H9 (cell line): ENCODE data around the gene UNC13C. TPM values are rescaled to one million over a fixed set of nuclear protein-coding genes. Genes with fewer than 3 reads are reported as not detected.

Experiments used
- DNase-seq: peaks from one replicate; pipeline ENCODE4 v3.0.0-alpha.2; 2017
- H2AFZ ChIP-seq: one replicate; pipeline ENCODE4 v1.6.1; 2013; ENCODE audit warnings: mild to moderate bottlenecking, low read length, control low read depth, moderate library complexity
- H2AK5ac ChIP-seq: 2 replicates; pipeline ENCODE4 v1.6.1; 2013; ENCODE audit warnings: low read length, control low read depth, mixed read lengths; ENCODE audit not compliant: insufficient read length
- H2BK120ac ChIP-seq: one replicate; pipeline ENCODE4 v1.6.1; 2013; ENCODE audit warnings: low read depth, mild to moderate bottlenecking, low read length, control low read depth, inconsistent platforms; ENCODE audit not compliant: poor library complexity, severe bottlenecking
- H2BK12ac ChIP-seq: 2 replicates; pipeline ENCODE4 v1.6.1; 2013; ENCODE audit warnings: low read length, control low read depth, mixed read lengths, low read depth; ENCODE audit not compliant: insufficient read length
- H2BK15ac ChIP-seq: 2 replicates; pipeline ENCODE4 v1.6.1; 2013; ENCODE audit warnings: low read depth, low read length, control low read depth
- H2BK20ac ChIP-seq: one replicate; pipeline ENCODE4 v1.6.1; 2013; ENCODE audit warnings: low read depth, mild to moderate bottlenecking, low read length, control low read depth, inconsistent platforms; ENCODE audit not compliant: poor library complexity, severe bottlenecking
- H2BK5ac ChIP-seq: 2 replicates; pipeline ENCODE4 v1.6.1; 2013; ENCODE audit warnings: low read length, control low read depth, mixed read lengths; ENCODE audit not compliant: insufficient read length
- H3K14ac ChIP-seq: 2 replicates; pipeline ENCODE4 v1.6.1; 2013; ENCODE audit warnings: low read length, control low read depth; ENCODE audit not compliant: insufficient read depth
- H3K18ac ChIP-seq: 2 replicates; pipeline ENCODE4 v1.6.1; 2013; ENCODE audit warnings: low read depth, mild to moderate bottlenecking, mixed read lengths, low read length, control low read depth; ENCODE audit not compliant: insufficient read length
- H3K23ac ChIP-seq: 2 replicates; pipeline ENCODE4 v1.6.1; 2013; ENCODE audit warnings: low read length, control low read depth, mixed read lengths, low read depth; ENCODE audit not compliant: insufficient read length
- H3K23me2 ChIP-seq: 2 replicates; pipeline ENCODE4 v1.6.1; 2013; ENCODE audit warnings: low read depth, mild to moderate bottlenecking, mixed read lengths, low read length, control low read depth; ENCODE audit not compliant: insufficient read length, poor library complexity, severe bottlenecking
- H3K27ac ChIP-seq: 2 replicates; pipeline ENCODE4 v1.5.1; 2013; ENCODE audit warnings: low read length, control low read depth, mixed read lengths, low read depth; ENCODE audit not compliant: insufficient read length
- H3K27me3 ChIP-seq: 2 replicates; pipeline ENCODE4 v1.6.1; 2013; ENCODE audit warnings: low read length, control low read depth, inconsistent platforms; ENCODE audit not compliant: insufficient read depth
- H3K4ac ChIP-seq: 2 replicates; pipeline ENCODE4 v1.6.1; 2013; ENCODE audit warnings: low read depth, mild to moderate bottlenecking, control low read depth, inconsistent platforms, low read length, moderate library complexity
- H3K4me1 ChIP-seq: 2 replicates; pipeline ENCODE4 v1.6.1; 2013; ENCODE audit warnings: low read length, control low read depth, inconsistent platforms; ENCODE audit not compliant: insufficient read depth
- H3K4me2 ChIP-seq: 2 replicates; pipeline ENCODE4 v1.6.1; 2013; ENCODE audit warnings: low read length, control low read depth, mixed read lengths; ENCODE audit not compliant: insufficient read length, insufficient read depth
- H3K56ac ChIP-seq: 2 replicates; pipeline ENCODE4 v1.6.1; 2013; ENCODE audit warnings: low read depth, mild to moderate bottlenecking, mixed read lengths, low read length, control low read depth; ENCODE audit not compliant: insufficient read length
- H3K79me1 ChIP-seq: 2 replicates; pipeline ENCODE4 v1.6.1; 2013; ENCODE audit warnings: low read depth, mild to moderate bottlenecking, moderate library complexity, low read length, control low read depth, inconsistent platforms; ENCODE audit not compliant: insufficient read depth, poor library complexity, severe bottlenecking
- H3K79me2 ChIP-seq: 2 replicates; pipeline ENCODE4 v1.6.1; 2013; ENCODE audit warnings: low read length, control low read depth, inconsistent platforms; ENCODE audit not compliant: insufficient read depth
- H3K9ac ChIP-seq: 2 replicates; pipeline ENCODE4 v1.6.1; 2013; ENCODE audit warnings: low read length, control low read depth, mixed read lengths; ENCODE audit not compliant: insufficient read length; ENCODE audit errors: extremely low read depth
- H3K9me3 ChIP-seq: one replicate; pipeline ENCODE4 v1.6.1; 2013; ENCODE audit warnings: low read depth, low read length, inconsistent platforms; ENCODE audit not compliant: control insufficient read depth
- H3T11ph ChIP-seq: one replicate; pipeline ENCODE4 v1.6.1; 2013; ENCODE audit warnings: mild to moderate bottlenecking, low read length, control low read depth, inconsistent platforms
- H4K20me1 ChIP-seq: one replicate; pipeline ENCODE4 v1.6.1; 2013; ENCODE audit not compliant: control insufficient read depth, insufficient read length, insufficient read depth
- H4K5ac ChIP-seq: 2 replicates; pipeline ENCODE4 v1.6.1; 2013; ENCODE audit warnings: low read depth, mild to moderate bottlenecking, mixed read lengths, low read length, control low read depth; ENCODE audit not compliant: insufficient read length
- H4K8ac ChIP-seq: replicated peaks from 2 replicates; pipeline ENCODE4 v1.6.1; 2013; ENCODE audit warnings: low read length, control low read depth, mixed read lengths, low read depth; ENCODE audit not compliant: insufficient read length
- H4K91ac ChIP-seq: 2 replicates; pipeline ENCODE4 v1.6.1; 2013; ENCODE audit warnings: low read depth, mild to moderate bottlenecking, moderate library complexity, mixed read lengths, low read length, control low read depth; ENCODE audit not compliant: insufficient read length
- H3K27ac Mint-ChIP-seq, 3 experiments: 2 replicates in 2 of 3; 3 replicates in 1 of 3; pipeline ENCODE4 v1.8.0; 2020 to 2021; ENCODE audit warnings: mixed read lengths in 3 of 3, mild to moderate bottlenecking in 1 of 3, moderate library complexity in 1 of 3
- H3K27me3 Mint-ChIP-seq: 2 replicates; pipeline ENCODE4 v1.8.0; 2021; ENCODE audit warnings: low read depth, mild to moderate bottlenecking, moderate library complexity, mixed read lengths
- H3K36me3 Mint-ChIP-seq, 3 experiments: 2 replicates in 2 of 3; 3 replicates in 1 of 3; pipeline ENCODE4 v1.8.0; 2020 to 2021; ENCODE audit warnings: low read depth in 3 of 3, mixed read lengths in 3 of 3; ENCODE audit not compliant: insufficient read depth in 1 of 3
- H3K4me1 Mint-ChIP-seq, 2 experiments: 2 replicates each; pipeline ENCODE4 v1.8.0; 2020; ENCODE audit warnings: mixed read lengths in 2 of 2
- H3K4me3 Mint-ChIP-seq, 2 experiments: 2 replicates in 1 of 2; 3 replicates in 1 of 2; pipeline ENCODE4 v1.8.0; 2020 to 2021; ENCODE audit warnings: mild to moderate bottlenecking in 2 of 2, mixed read lengths in 2 of 2, moderate library complexity in 1 of 2
- H3K9me3 Mint-ChIP-seq, 2 experiments: 2 replicates in 1 of 2; 3 replicates in 1 of 2; pipeline ENCODE4 v1.8.0; 2020; ENCODE audit warnings: mild to moderate bottlenecking in 2 of 2, mixed read lengths in 2 of 2, moderate library complexity in 1 of 2
- CTCF ChIP-seq: fragments of 200-600 bp; sonication (generic); conservative IDR thresholded peaks from 3 replicates; pipeline ENCODE4 v1.8.0; 2021; ENCODE audit warnings: antibody characterized with exemption, mild to moderate bottlenecking
- WGBS: extraction: QIAGEN DNeasy Blood & Tissue Kit; methylation state at CpG from one replicate; pipeline ENCODE4 v1.1.7; 2013; ENCODE audit warnings: missing lambda C conversion rate, low lambda C conversion rate, mixed read lengths; ENCODE audit not compliant: insufficient read length; ENCODE audit errors: extremely low coverage; 5-methylcytosine and 5-hydroxymethylcytosine counted together
- total RNA-seq: library from RNA; stranded (reverse); gene quantifications from 2 replicates; pipeline ENCODE4 v1.2.1, GENCODE V29; 2021

Gene UNC13C
- total RNA-seq, 1 experiment from 2014 or later = 0.02 TPM

GRCh38 chr15:54550954-54551353 lies 572.7 kb downstream of the UNC13C start:
- Histone ChIP-seq H3K79me1 (no peaks in the 10 kb centered on the region), H2BK120ac (no peak overlapping the region), H3K79me2 (no peaks in the 10 kb centered on the region), H3K18ac (no peak overlapping the region), H4K5ac (no peak overlapping the region), H3T11ph (no peak overlapping the region), H3K9ac (no peak overlapping the region), H3K23ac (no peak overlapping the region), H2BK20ac (no peak overlapping the region), H2BK15ac (no peak overlapping the region), H3K4me1 (no peaks in the 10 kb centered on the region), H2BK12ac (no peak overlapping the region), H3K9me3 (no peaks in the 10 kb centered on the region), H3K14ac (no peak overlapping the region), H3K27ac (no peak overlapping the region), H3K27me3 (no peaks in the 10 kb centered on the region), H2BK5ac (no peak overlapping the region), H3K4ac (no peak overlapping the region), H2AFZ (no peak overlapping the region), H2AK5ac (no peak overlapping the region), H3K23me2 (no peaks in the 10 kb centered on the region), H4K91ac (no peak overlapping the region), H3K4me2 (no peak overlapping the region), H4K8ac (no peak overlapping the region), H4K20me1 (no peaks in the 10 kb centered on the region), H3K56ac (no peak overlapping the region)
- no peak for TF ChIP-seq CTCF
- H3K27ac Mint-ChIP-seq = no peak overlapping the region
- no peak overlapping the region for H3K4me3 Mint-ChIP-seq
- no peaks in the 10 kb centered on the region for H3K27me3 Mint-ChIP-seq
- no peak for DNase-seq
- no peaks in the 10 kb centered on the region for H3K4me1 Mint-ChIP-seq
- H3K9me3 Mint-ChIP-seq = peaks cover 0 to 1% of the 10 kb centered on the region in 2 experiments; a peak in 2 of 5 replicates
- no CpG with 5 or more reads among the region's 1 CpG for WGBS
- H3K36me3 Mint-ChIP-seq = no peaks in the 10 kb centered on the region
